ENCODE data around the gene TBC1D22A.

Gene TBC1D22A

DNA sequence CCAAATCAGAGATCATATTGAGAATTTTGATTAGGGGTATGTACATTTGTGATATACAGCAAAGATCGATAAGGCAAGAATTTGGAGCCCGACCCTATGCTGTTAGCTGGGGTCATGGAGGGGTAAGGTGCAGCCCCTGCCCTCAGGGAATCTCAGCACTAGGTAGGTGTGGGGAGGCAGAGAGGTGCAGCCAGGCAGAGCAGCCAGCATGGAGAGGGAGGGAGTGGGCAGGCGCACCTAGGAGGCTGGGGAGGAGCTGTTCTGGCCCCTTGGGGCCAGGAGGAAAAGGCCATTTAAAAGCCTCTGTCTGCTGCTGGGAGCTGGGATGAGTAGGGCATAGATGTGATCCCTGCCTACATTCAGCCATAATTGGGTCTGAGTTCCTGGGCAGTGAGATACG lies 293.0 kb downstream of the TBC1D22A start:
- Mint-ChIP-seq H3K4me3 (no peak overlapping the region), H3K27ac (no peak overlapping the region), H3K4me1 (ENCODE audit: low read depth) (peaks cover 3% of the 10 kb centered on the region), H3K9me3 (no peaks in the 10 kb centered on the region), H3K27me3 (ENCODE audit: low read depth) (no peaks in the 10 kb centered on the region), H3K36me3 (ENCODE audit: low read depth) (no peaks in the 10 kb centered on the region)
- DNase-seq (ENCODE audit: low spot score), result no peak

DNA sequence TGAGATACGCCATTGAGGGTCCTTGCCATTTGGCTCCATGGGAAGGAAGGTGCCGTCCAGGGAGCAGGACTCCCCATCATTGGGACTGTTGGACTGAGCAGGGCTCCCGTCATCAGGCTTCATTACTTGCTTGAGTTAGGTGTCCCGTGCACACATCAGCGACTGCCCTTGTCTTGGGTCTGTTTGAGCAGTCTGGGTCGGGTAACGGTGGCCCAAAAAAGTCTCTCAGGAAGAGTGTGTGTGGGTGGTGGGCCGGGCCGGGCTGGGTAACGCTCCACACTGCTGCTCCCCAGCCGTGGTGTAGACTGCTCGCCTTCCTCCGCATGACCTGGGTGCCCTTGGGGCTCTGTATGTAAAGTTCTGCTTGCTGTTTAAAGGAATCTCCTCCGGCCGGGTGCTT lies 293.5 kb downstream of the TBC1D22A start:
- no peak for DNase-seq (ENCODE audit: low spot score)

DNA sequence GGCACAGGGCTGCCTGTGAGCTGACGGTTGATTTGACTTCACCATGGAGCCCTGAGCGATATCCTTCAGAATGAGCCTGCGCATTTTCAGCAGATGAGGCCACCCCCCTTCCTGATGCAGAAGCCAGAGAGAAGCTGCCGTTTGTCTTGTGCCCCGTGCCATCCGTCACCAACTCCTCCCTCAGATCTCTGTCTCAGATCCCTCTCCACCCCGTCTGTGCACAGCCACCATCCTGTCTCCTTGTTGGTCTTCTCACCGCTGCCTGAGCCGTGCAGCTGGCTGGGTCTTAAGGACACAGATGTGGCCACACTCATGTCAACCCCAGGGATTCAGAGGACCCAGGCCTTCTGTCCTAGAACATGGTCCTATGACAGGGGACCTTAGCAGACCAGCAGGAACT lies 293.9 kb downstream of the TBC1D22A start:
- Mint-ChIP-seq H3K36me3 (ENCODE audit: low read depth) (peaks cover 3% of the 10 kb centered on the region), H3K27ac (no peak overlapping the region), H3K4me1 (ENCODE audit: low read depth) (peaks cover 3% of the 10 kb centered on the region), H3K4me3 (no peak overlapping the region), H3K9me3 (no peaks in the 10 kb centered on the region), H3K27me3 (ENCODE audit: low read depth) (no peaks in the 10 kb centered on the region)
- no peak for DNase-seq (ENCODE audit: low spot score)

More for the DNA sequence above, 293.5 kb downstream of the TBC1D22A start:
- H3K27ac Mint-ChIP-seq, result no peak overlapping the region
- H3K4me1 Mint-ChIP-seq (ENCODE audit: low read depth), result peaks cover 3% of the 10 kb centered on the region
- H3K27me3 Mint-ChIP-seq (ENCODE audit: low read depth), result no peaks in the 10 kb centered on the region
- H3K36me3 Mint-ChIP-seq (ENCODE audit: low read depth), result no peaks in the 10 kb centered on the region
- H3K9me3 Mint-ChIP-seq, result no peaks in the 10 kb centered on the region
- H3K4me3 Mint-ChIP-seq, result no peak overlapping the region

DNA sequence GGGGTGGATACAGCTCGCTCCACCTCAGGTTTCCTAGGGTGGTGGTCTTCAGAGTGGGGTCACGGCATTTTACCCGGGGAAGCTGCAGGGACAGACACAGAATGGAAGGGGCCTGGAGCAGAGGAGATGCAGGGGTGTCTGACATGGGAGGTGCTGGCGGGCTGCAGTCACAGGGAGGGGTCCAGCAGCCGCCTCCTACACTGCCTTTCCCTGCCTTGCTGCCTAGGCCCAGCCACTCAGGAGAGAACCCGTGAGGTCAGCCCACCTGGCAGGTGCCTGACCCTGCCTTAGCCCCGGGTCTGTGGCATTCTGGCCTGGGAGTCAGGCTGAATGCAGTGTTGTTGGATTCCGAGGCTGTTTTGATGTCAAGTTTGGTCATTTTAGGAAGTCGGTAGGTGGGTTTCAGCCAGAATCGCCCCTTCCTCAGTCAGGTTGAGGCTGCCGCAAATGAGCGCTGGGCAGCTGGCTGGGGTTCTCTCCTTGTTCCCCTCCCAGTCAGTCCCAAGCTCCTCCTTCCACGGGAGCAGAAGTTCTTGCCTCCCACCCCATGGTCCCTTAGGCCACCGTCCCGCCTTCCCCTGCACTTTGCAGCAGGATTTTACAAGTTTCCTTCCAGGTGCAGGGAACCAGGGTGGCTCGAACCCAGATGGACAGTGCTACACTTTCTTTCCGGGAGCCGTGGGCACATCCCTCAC lies 294.5 kb downstream of the TBC1D22A start:
- Mint-ChIP-seq H3K9me3 (no peaks in the 10 kb centered on the region), H3K36me3 (ENCODE audit: low read depth) (peaks cover 5% of the 10 kb centered on the region), H3K27me3 (ENCODE audit: low read depth) (no peaks in the 10 kb centered on the region), H3K27ac (no peak overlapping the region), H3K4me3 (no peak overlapping the region), H3K4me1 (ENCODE audit: low read depth) (peaks cover 3% of the 10 kb centered on the region)
- DNase-seq (ENCODE audit: low spot score), result no peak

DNA sequence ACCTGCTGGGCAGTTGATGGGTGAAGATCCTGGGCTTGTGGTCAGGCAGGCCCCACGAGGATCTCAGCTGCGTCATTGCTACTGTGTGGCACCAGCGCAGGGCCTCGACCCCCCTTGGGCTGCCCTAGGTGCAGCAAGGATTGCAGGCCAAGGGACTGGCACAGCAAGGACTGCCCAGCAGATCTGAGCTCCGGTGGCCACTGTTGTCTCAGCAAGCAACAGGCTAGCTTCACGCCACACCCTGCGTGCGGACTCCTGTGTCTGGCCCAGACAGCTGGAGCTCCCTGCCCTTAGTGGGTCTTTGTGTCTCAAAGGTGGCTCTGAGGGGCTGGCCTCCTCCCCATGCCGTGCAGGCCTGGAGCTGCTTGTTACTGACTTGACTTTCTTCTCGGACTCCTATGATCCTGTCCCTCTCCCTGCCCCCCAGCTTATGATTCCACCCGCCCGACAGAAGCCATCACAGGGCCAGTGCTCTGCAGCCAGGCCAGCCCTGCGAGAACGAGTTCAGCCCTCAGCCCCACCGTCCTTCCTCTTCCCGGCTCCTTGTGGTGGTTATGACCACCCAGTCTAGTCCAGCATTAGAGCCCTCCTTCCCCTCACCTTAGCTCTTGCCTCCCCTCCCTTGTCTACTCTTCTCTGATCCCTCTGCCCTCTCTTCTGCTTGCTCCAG lies 295.6 kb downstream of the TBC1D22A start:
- no peak overlapping the region for H3K4me3 Mint-ChIP-seq
- H3K36me3 Mint-ChIP-seq (ENCODE audit: low read depth), result peaks cover 9% of the 10 kb centered on the region
- H3K4me1 Mint-ChIP-seq (ENCODE audit: low read depth), result peaks cover 2% of the 10 kb centered on the region
- no peak for DNase-seq (ENCODE audit: low spot score)
- no peak overlapping the region for H3K27ac Mint-ChIP-seq
- H3K27me3 Mint-ChIP-seq (ENCODE audit: low read depth), result no peaks in the 10 kb centered on the region
- no peaks in the 10 kb centered on the region for H3K9me3 Mint-ChIP-seq

DNA sequence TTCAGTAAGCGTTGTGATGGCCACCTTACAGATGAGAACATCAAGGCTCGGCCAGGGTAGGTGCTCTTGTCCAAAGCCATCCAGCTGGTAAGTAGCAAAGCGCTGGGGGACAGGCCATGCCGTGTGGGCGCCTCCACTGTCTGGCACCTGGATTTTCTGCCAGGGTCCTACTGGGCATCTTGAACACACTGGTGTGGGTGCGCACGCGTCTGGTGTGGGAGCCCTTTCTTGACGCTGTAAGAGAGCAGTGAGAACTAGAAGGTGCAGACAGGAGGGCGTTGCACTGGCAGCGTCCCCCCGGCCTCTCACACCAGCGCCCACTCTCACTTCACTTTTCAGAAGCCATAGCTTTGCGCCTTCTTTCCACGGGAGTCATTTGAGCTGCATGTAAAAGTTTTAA lies 296.6 kb downstream of the TBC1D22A start:
- no peak for DNase-seq (ENCODE audit: low spot score)
- Mint-ChIP-seq H3K36me3 (ENCODE audit: low read depth) (peaks cover 9% of the 10 kb centered on the region), H3K27ac (no peak overlapping the region), H3K9me3 (no peaks in the 10 kb centered on the region), H3K4me1 (ENCODE audit: low read depth) (no peaks in the 10 kb centered on the region), H3K27me3 (ENCODE audit: low read depth) (no peaks in the 10 kb centered on the region), H3K4me3 (no peak overlapping the region)

DNA sequence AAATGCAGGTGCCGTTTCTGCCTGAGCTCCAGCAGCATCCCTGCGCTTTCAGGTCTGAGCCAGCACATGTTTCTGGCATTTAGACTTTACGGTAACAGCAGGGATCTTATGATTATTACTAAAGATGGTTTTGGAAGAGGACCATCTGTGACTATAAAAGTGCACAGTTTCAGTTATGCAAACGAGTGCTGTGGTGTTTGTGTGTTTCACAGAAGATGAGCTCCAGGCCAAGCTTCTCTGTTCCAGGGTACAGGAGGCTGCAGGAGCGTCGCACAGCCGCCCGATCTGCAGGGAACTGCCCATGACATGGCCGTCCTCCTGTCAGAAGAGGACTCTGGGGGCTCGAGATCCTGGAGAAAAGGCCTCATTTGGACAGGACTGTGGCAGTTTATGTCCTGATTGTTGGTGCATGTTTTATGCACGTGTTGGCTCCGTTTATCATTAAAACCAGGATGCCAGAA lies 297.3 kb downstream of the TBC1D22A start:
- Mint-ChIP-seq H3K27ac (no peak overlapping the region), H3K27me3 (ENCODE audit: low read depth) (no peaks in the 10 kb centered on the region), H3K4me1 (ENCODE audit: low read depth) (no peaks in the 10 kb centered on the region), H3K9me3 (no peaks in the 10 kb centered on the region), H3K4me3 (no peak overlapping the region), H3K36me3 (ENCODE audit: low read depth) (peaks cover 9% of the 10 kb centered on the region)
- no peak for DNase-seq (ENCODE audit: low spot score)

DNA sequence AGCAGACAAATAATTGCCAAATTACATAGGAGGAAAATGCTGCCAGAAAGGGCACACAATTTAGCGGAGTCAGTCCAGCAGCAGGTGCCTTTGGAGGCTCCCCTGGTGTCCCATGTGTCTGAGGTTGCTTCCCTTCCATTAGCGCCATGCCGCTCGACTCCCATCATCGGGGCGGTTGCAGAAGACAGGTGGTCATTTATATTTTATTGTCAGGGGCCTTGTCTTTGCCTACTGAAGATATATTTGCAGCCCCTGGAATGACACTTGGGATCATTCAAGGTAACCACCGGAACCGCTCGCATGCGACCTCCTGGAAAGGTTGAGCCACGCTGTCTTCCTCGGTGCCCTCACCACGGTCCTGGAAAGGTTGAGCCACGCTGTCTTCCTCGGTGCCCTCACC lies 298.3 kb downstream of the TBC1D22A start:
- Mint-ChIP-seq H3K27ac (no peak overlapping the region), H3K36me3 (ENCODE audit: low read depth) (peaks cover 9% of the 10 kb centered on the region), H3K27me3 (ENCODE audit: low read depth) (no peaks in the 10 kb centered on the region), H3K4me3 (no peak overlapping the region), H3K4me1 (ENCODE audit: low read depth) (no peaks in the 10 kb centered on the region), H3K9me3 (no peaks in the 10 kb centered on the region)
- DNase-seq (ENCODE audit: low spot score), result no peak

DNA sequence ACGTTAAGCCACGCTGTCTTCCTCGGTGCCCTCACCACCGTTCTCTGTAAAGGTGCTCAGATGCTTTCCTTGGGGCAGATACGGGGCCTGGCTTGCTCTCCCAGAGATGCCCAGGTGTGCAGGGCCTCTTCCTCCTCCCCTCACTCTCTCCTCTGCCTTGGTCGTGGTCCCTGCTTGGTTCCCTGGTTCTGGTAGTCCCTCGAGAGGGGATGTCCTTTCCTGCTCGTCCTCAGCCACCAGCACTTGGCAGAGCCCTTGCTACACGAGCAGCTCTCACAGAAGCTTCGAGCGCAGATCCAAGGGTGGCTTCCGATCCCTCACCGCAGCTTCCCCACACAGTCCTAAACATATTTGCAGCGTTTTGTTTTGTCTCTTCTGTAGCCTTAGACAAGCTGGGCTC lies 298.8 kb downstream of the TBC1D22A start:
- Mint-ChIP-seq H3K36me3 (ENCODE audit: low read depth) (peaks cover 9% of the 10 kb centered on the region), H3K9me3 (no peaks in the 10 kb centered on the region), H3K27ac (no peak overlapping the region), H3K27me3 (ENCODE audit: low read depth) (no peaks in the 10 kb centered on the region), H3K4me3 (no peak overlapping the region), H3K4me1 (ENCODE audit: low read depth) (no peaks in the 10 kb centered on the region)
- DNase-seq (ENCODE audit: low spot score), result no peak

DNA sequence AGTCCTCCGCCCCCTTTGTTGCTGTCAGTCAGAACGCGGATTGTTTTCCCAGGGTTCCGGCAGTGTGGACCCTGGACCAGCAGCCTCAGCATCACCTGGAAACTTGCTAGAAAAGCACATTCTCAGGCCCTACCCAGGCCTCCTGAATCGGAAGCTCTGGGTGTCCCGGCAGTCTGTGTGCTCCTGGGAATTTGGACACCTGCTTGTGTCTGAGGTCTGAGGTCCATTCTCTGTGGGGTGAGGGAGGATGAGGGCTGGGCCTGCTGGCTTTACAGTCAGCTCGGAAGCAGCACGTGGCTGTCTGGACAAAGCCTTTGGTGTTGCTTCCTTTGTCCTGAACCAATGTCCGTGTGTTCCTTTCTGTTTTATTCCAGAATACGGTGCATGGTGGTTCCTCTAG lies 299.7 kb downstream of the TBC1D22A start:
- DNase-seq (ENCODE audit: low spot score), result no peak
- H3K27me3 Mint-ChIP-seq (ENCODE audit: low read depth), result no peaks in the 10 kb centered on the region
- no peaks in the 10 kb centered on the region for H3K4me1 Mint-ChIP-seq (ENCODE audit: low read depth)
- no peaks in the 10 kb centered on the region for H3K9me3 Mint-ChIP-seq
- H3K36me3 Mint-ChIP-seq (ENCODE audit: low read depth), result peaks cover 9% of the 10 kb centered on the region
- no peak overlapping the region for H3K27ac Mint-ChIP-seq
- no peak overlapping the region for H3K4me3 Mint-ChIP-seq

DNA sequence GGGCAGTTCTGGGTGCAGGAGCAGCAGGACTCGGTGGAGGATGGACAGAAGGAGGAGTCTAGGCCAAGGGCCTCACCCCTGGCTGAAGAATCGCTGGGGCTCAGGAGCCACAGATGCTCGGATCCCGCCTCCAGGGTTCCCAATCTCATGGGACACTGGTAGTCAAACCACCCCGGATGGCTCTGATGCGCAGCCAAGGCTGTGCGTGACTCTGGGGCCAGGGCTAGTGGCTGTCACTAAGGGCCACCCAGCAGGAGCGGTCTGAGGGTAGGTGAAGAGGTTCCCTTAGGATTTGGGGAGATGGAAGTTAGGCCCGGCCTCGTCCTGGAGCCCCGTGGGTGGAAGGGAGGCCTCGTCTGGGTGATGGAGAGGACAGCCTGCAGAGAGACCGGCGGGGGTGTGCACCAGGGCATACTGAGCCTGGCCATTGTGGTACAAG lies 300.6 kb downstream of the TBC1D22A start:
- peak overlapping the region; percentile 41 for H3K27ac Mint-ChIP-seq
- H3K27me3 Mint-ChIP-seq (ENCODE audit: low read depth), result no peaks in the 10 kb centered on the region
- DNase-seq (ENCODE audit: low spot score), result no peak
- peaks cover 9% of the 10 kb centered on the region for H3K36me3 Mint-ChIP-seq (ENCODE audit: low read depth)
- H3K9me3 Mint-ChIP-seq, result no peaks in the 10 kb centered on the region
- no peak overlapping the region for H3K4me3 Mint-ChIP-seq
- H3K4me1 Mint-ChIP-seq (ENCODE audit: low read depth), result peaks cover 2% of the 10 kb centered on the region

DNA sequence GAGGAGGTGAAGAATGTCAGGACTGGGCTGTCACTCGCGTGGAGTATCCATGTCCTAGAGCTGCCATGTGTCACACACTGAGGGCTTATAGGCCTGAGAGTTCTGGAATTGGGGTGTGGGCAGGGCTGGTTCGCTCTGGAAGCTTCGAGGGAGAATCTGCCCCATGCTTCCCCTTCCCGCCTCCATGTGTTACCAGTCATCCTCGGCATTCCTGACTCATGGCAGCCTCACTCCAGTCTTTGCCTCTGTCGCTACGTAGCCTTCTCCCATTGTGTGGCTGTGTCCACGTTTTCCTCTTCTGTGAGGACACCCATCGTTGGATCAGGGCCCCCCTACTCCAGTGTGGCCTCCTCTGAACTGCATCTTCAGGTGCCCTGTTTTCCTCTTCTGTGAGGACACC lies 301.2 kb downstream of the TBC1D22A start:
- H3K36me3 Mint-ChIP-seq (ENCODE audit: low read depth), result peaks cover 9% of the 10 kb centered on the region
- no peak overlapping the region for H3K27ac Mint-ChIP-seq
- H3K4me3 Mint-ChIP-seq, result no peak overlapping the region
- no peaks in the 10 kb centered on the region for H3K27me3 Mint-ChIP-seq (ENCODE audit: low read depth)
- peaks cover 2% of the 10 kb centered on the region for H3K4me1 Mint-ChIP-seq (ENCODE audit: low read depth)
- no peaks in the 10 kb centered on the region for H3K9me3 Mint-ChIP-seq
- DNase-seq (ENCODE audit: low spot score), result no peak

DNA sequence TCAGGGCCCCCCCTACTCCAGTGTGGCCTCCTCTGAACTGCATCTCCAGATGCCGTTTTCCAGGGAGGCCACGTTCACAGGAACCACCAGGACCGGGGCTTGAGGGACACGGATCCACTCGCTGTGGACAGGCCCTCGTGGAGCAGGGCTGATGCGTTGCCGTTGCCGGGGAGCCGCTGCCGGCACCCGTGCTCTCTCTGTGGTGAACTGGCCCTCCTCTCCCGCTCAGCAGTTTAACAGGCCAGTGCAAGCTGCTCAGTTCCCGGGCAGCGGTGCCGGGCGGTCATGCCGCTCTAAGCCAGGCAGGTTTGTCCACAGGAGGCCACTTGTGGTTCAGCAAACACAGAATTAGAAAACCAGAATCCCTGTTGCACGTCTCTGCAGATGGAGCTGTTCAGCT lies 301.6 kb downstream of the TBC1D22A start:
- Mint-ChIP-seq H3K36me3 (ENCODE audit: low read depth) (peaks cover 9% of the 10 kb centered on the region), H3K4me3 (no peak overlapping the region), H3K27me3 (ENCODE audit: low read depth) (no peaks in the 10 kb centered on the region), H3K27ac (no peak overlapping the region), H3K4me1 (ENCODE audit: low read depth) (peaks cover 2% of the 10 kb centered on the region), H3K9me3 (no peaks in the 10 kb centered on the region)
- DNase-seq (ENCODE audit: low spot score), result no peak

DNA sequence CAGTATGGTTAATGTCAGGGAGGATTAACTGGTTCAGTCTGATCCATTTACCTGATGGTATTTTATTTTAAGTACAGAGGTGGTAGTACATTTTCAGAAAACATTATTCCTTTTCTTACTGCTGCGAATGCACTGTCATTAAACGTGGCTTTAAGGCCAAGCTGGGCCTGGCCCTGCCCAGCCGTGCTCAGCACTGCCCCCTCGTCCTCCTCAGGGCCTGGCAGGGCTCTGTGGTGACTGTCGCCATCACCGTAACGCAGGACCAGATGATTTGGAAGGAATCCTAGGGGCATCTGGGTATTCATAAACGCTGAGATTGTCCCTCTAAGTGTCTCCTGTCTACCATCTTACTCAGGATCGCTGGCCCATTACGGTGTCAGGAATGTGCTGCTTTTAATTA lies 302.0 kb downstream of the TBC1D22A start:
- Mint-ChIP-seq H3K9me3 (no peaks in the 10 kb centered on the region), H3K4me3 (no peak overlapping the region), H3K27ac (no peak overlapping the region), H3K27me3 (ENCODE audit: low read depth) (no peaks in the 10 kb centered on the region), H3K36me3 (ENCODE audit: low read depth) (peaks cover 9% of the 10 kb centered on the region), H3K4me1 (ENCODE audit: low read depth) (peaks cover 2% of the 10 kb centered on the region)
- DNase-seq (ENCODE audit: low spot score), result no peak
